Trophoblast cell (in vitro differentiated cells and primary cell): ENCODE results near the gene IL17F.

Source experiments
- DNase-seq, 2 donors: peaks; one replicate each; pipeline ENCODE4 v3.0.0-alpha.2; 2016
- H2AFZ ChIP-seq: 2 replicates; pipeline ENCODE4 v1.6.1; 2013; ENCODE audit warnings: low read length, moderate library complexity, mild to moderate bottlenecking; ENCODE audit not compliant: insufficient read depth, poor library complexity
- H2AK5ac ChIP-seq: 2 replicates; pipeline ENCODE4 v1.6.1; 2013; ENCODE audit warnings: mild to moderate bottlenecking, low read length
- H2BK120ac ChIP-seq: 2 replicates; pipeline ENCODE4 v1.6.1; 2013; ENCODE audit warnings: low read length, mild to moderate bottlenecking, moderate library complexity; ENCODE audit not compliant: insufficient read depth, poor library complexity
- H2BK12ac ChIP-seq: 2 replicates; pipeline ENCODE4 v1.6.1; 2013; ENCODE audit warnings: mild to moderate bottlenecking, low read length, moderate library complexity
- H2BK5ac ChIP-seq: 2 replicates; pipeline ENCODE4 v1.6.1; 2013; ENCODE audit warnings: low read length, low read depth, moderate library complexity, mild to moderate bottlenecking; ENCODE audit not compliant: poor library complexity
- H3K14ac ChIP-seq: 2 replicates; pipeline ENCODE4 v1.6.1; 2013; ENCODE audit warnings: mild to moderate bottlenecking, low read length
- H3K18ac ChIP-seq: 2 replicates; pipeline ENCODE4 v1.6.1; 2013; ENCODE audit warnings: mild to moderate bottlenecking, low read length
- H3K23ac ChIP-seq: 2 replicates; pipeline ENCODE4 v1.6.1; 2013; ENCODE audit warnings: low read length
- H3K27ac ChIP-seq: 2 replicates; pipeline ENCODE4 v1.5.1; 2013; ENCODE audit warnings: low read depth, mild to moderate bottlenecking, inconsistent platforms, low read length, moderate library complexity
- H3K27me3 ChIP-seq: 2 replicates; pipeline ENCODE4 v1.6.1; 2013; ENCODE audit warnings: inconsistent platforms, mild to moderate bottlenecking, low read length, moderate library complexity; ENCODE audit not compliant: insufficient read depth
- H3K36me3 ChIP-seq, 2 experiments: 1 replicate in 1 of 2; 2 replicates in 1 of 2; pipeline ENCODE4 v1.6.1; 2013; ENCODE audit warnings: low read length in 2 of 2, mild to moderate bottlenecking in 2 of 2, moderate library complexity in 1 of 2; ENCODE audit not compliant: insufficient read depth in 2 of 2, control insufficient read depth in 1 of 2
- H3K4ac ChIP-seq: 2 replicates; pipeline ENCODE4 v1.6.1; 2013; ENCODE audit warnings: low read depth, mild to moderate bottlenecking, low read length, moderate library complexity
- H3K4me1 ChIP-seq, 2 experiments: 1 replicate in 1 of 2; 2 replicates in 1 of 2; pipeline ENCODE4 v1.6.1; 2013; ENCODE audit warnings: low read length in 2 of 2, mild to moderate bottlenecking in 2 of 2, moderate library complexity in 1 of 2; ENCODE audit not compliant: insufficient read depth in 2 of 2, control insufficient read depth in 1 of 2
- H3K4me2 ChIP-seq: 2 replicates; pipeline ENCODE4 v1.6.1; 2013; ENCODE audit warnings: inconsistent platforms, mild to moderate bottlenecking, low read length, moderate library complexity
- H3K4me3 ChIP-seq: 2 replicates; pipeline ENCODE4 v1.5.1; 2013; ENCODE audit warnings: mild to moderate bottlenecking, low read depth, low read length, inconsistent platforms
- H3K79me1 ChIP-seq: one replicate; pipeline ENCODE4 v1.6.1; 2013; ENCODE audit warnings: low read length
- H3K79me2 ChIP-seq: 2 replicates; pipeline ENCODE4 v1.6.1; 2013; ENCODE audit warnings: low read length, mild to moderate bottlenecking; ENCODE audit not compliant: control insufficient read depth, insufficient read depth, poor library complexity
- H3K9ac ChIP-seq: 2 replicates; pipeline ENCODE4 v1.6.1; 2013; ENCODE audit warnings: mild to moderate bottlenecking, low read length
- H3K9me3 ChIP-seq: 2 replicates; pipeline ENCODE4 v1.6.1; 2013; ENCODE audit warnings: low read depth, mild to moderate bottlenecking, control low read depth, inconsistent platforms, low read length; ENCODE audit not compliant: insufficient read depth
- H4K12ac ChIP-seq: 2 replicates; pipeline ENCODE4 v1.6.1; 2013; ENCODE audit warnings: low read depth, mild to moderate bottlenecking, low read length, moderate library complexity
- H4K8ac ChIP-seq: 2 replicates; pipeline ENCODE4 v1.6.1; 2013; ENCODE audit warnings: low read depth, mild to moderate bottlenecking, low read length, moderate library complexity
- H4K91ac ChIP-seq: one replicate; pipeline ENCODE4 v1.6.1; 2013; ENCODE audit warnings: low read depth, mild to moderate bottlenecking, low read length, moderate library complexity
- WGBS: extraction: QIAGEN DNeasy Blood & Tissue Kit; methylation state at CpG from one replicate; pipeline ENCODE4 v1.1.7; 2013; ENCODE audit warnings: missing lambda C conversion rate; ENCODE audit not compliant: insufficient read length, insufficient coverage; ENCODE audit errors: extremely low coverage; 5-methylcytosine and 5-hydroxymethylcytosine counted together

Gene IL17F

DNA sequence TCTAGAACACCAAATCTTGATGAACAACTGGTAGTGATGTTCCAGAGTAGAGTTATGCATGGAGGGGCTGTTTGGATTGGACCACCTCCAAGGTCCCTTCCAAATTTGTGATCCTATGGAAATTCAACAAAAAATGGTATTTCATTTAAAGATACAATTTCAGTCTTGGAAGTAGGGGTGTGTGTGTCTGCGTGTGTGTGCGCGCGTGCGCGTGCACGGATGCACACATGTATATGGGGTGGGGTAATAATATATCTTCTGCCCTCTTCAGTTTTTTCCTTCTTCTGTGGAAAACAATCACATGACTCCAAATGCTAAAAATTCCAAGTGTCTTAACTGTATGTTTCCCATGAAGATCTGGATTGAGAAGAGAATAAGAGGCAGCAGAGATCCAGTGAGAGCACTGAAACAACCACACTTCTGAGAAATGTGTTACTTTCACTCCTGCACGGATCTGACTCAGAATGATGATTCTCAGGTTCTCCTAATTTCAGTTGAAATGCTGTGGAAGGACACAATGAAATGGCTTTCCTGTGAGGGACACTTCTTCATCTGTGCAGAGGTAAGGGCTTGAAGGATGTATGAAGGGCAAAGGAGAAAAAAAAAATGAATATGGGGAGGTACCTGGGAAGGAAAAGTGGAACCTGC lies 10.6 kb upstream of the IL17F start:
- Histone ChIP-seq H3K4ac (no peak overlapping the region), H4K12ac (no peak overlapping the region), H2BK12ac (no peak overlapping the region), H4K91ac (no peak overlapping the region), H3K79me1 (no peaks in the 10 kb centered on the region), H3K23ac (no peak overlapping the region), H3K36me3 (no peaks in the 10 kb centered on the region), H3K9ac (no peak overlapping the region), H3K4me3 (no peak overlapping the region), H3K4me2 (no peak overlapping the region), H3K79me2 (no peaks in the 10 kb centered on the region), H3K27me3 (no peaks in the 10 kb centered on the region), H2AFZ (no peak overlapping the region), H3K14ac (no peak overlapping the region), H2AK5ac (no peak overlapping the region), H4K8ac (no peak overlapping the region), H3K9me3 (no peaks in the 10 kb centered on the region), H2BK5ac (no peak overlapping the region), H3K4me1 (no peaks in the 10 kb centered on the region), H3K18ac (no peak overlapping the region), H2BK120ac (no peak overlapping the region), H3K27ac (no peak overlapping the region)
- DNase-seq = no peak
- no CpG with 5 or more reads among the region's 8 CpGs for WGBS

DNA sequence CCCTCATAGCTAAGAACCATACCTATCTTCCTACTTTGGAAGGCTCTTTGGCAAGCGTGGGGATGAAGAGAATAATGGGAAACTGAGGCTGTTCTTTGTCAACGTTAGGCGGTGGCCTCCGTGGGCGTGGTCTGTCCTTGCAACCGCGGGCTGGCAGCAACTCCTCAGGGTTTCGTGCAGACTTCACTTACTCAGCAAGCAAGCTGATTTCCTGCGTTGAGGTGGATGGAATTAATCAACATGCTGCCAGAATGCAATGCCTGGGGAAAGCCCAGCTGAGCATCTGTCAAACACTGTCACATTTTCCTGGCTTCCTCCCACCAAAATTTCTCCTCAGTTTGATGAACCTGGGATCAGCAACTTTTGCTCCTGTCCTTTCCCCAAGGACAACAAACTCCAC lies 9.2 kb upstream of the IL17F start:
- Histone ChIP-seq H3K14ac (no peak overlapping the region), H3K79me2 (no peaks in the 10 kb centered on the region), H3K23ac (no peak overlapping the region), H3K27ac (no peak overlapping the region), H2AFZ (no peak overlapping the region), H3K27me3 (no peaks in the 10 kb centered on the region), H3K9me3 (no peaks in the 10 kb centered on the region), H3K4me1 (no peaks in the 10 kb centered on the region), H3K9ac (no peak overlapping the region), H3K4ac (no peak overlapping the region), H3K4me3 (no peak overlapping the region), H3K4me2 (no peak overlapping the region), H3K36me3 (no peaks in the 10 kb centered on the region), H4K8ac (no peak overlapping the region), H3K79me1 (no peaks in the 10 kb centered on the region), H2BK12ac (no peak overlapping the region), H3K18ac (no peak overlapping the region), H4K91ac (no peak overlapping the region), H2BK120ac (no peak overlapping the region), H2BK5ac (no peak overlapping the region), H2AK5ac (no peak overlapping the region), H4K12ac (no peak overlapping the region)
- WGBS = no CpG with 5 or more reads among the region's 9 CpGs
- no peak for DNase-seq

DNA sequence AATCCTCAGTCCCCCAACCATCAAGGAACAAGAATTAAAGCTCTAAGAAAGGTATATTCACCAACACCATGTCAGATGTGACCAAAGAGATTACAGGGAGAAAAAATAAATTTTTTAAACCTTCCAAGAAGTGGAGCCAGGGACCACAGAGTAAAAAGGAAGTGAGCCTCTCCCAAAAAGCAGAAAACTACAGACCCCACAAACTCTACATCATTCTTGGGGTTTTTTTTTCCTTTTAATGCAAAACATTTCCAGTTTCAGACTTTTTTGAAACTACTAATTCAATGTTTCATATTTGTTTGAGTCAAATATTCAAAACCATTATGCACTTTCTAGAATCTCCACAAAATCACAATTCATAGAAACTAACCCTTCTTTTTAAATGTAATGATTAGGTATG lies 6.8 kb upstream of the IL17F start:
- no peaks in the 10 kb centered on the region for H3K79me2 ChIP-seq
- H3K9me3 ChIP-seq = no peaks in the 10 kb centered on the region
- DNase-seq = no peak
- no peak overlapping the region for H3K9ac ChIP-seq
- H2BK120ac ChIP-seq = no peak overlapping the region
- no peaks in the 10 kb centered on the region for H3K27me3 ChIP-seq
- H2AK5ac ChIP-seq = no peak overlapping the region
- no peaks in the 10 kb centered on the region for H3K79me1 ChIP-seq
- H3K18ac ChIP-seq = no peak overlapping the region
- H2BK12ac ChIP-seq = no peak overlapping the region
- no peak overlapping the region for H4K8ac ChIP-seq
- H3K4me3 ChIP-seq = no peak overlapping the region
- no peak overlapping the region for H2BK5ac ChIP-seq
- no peak overlapping the region for H3K4ac ChIP-seq
- H4K12ac ChIP-seq = no peak overlapping the region
- H3K4me1 ChIP-seq = no peaks in the 10 kb centered on the region
- no peak overlapping the region for H3K23ac ChIP-seq
- H3K36me3 ChIP-seq = no peaks in the 10 kb centered on the region
- H3K27ac ChIP-seq = no peak overlapping the region
- H4K91ac ChIP-seq = no peak overlapping the region
- no peak overlapping the region for H3K4me2 ChIP-seq
- no peak overlapping the region for H2AFZ ChIP-seq
- H3K14ac ChIP-seq = no peak overlapping the region

- Histone ChIP-seq H2AK5ac (no peak overlapping the region), H2BK12ac (no peak overlapping the region), H3K4ac (no peak overlapping the region), H3K27ac (no peak overlapping the region), H3K79me1 (no peaks in the 10 kb centered on the region), H3K14ac (no peak overlapping the region), H3K4me3 (no peak overlapping the region), H3K18ac (no peak overlapping the region), H3K79me2 (no peaks in the 10 kb centered on the region), H2BK120ac (no peak overlapping the region), H3K27me3 (no peaks in the 10 kb centered on the region), H4K8ac (no peak overlapping the region), H4K91ac (no peak overlapping the region), H2BK5ac (no peak overlapping the region), H3K36me3 (no peaks in the 10 kb centered on the region), H3K9me3 (no peaks in the 10 kb centered on the region), H3K4me2 (no peak overlapping the region), H2AFZ (no peak overlapping the region), H3K9ac (no peak overlapping the region), H3K4me1 (no peaks in the 10 kb centered on the region), H4K12ac (no peak overlapping the region), H3K23ac (no peak overlapping the region)
- WGBS = no CpG with 5 or more reads among the region's 2 CpGs
- DNase-seq = no peak
These were observed 4.8 kb upstream of the IL17F start for GRCh38 chr6:52249078-52249477.
